ENCODE measurements around the gene MASP1.

MASP1 gene

GRCh38 chr3:187318819-187319616 is 27.5 kb upstream of the MASP1 start:
- no peaks in the 10 kb centered on the region for H3K9me3 ChIP-seq (ENCODE audit: low read length)
- no peaks in the 10 kb centered on the region for H3K36me3 ChIP-seq (ENCODE audit: insufficient read depth, low read length)
- H3K27me3 ChIP-seq (ENCODE audit: control insufficient read depth in 1 of 2, insufficient read depth in 2 of 2, low read length in 2 of 2), result no peaks in the 10 kb centered on the region
- H3K9ac ChIP-seq (ENCODE audit: low read length), result peak overlapping the region; percentile 19
- H3K27ac ChIP-seq (ENCODE audit: low read depth, low read length), result no peak overlapping the region
- H3K4me3 ChIP-seq (ENCODE audit: low read depth in 1 of 2, low read length in 2 of 2), result peak overlapping the region in 1 of 2 donors; percentile 65
- peaks cover 14% of the 10 kb centered on the region for H3K4me1 ChIP-seq (ENCODE audit: insufficient read depth, low read length)

- peaks cover 20% of the 10 kb centered on the region for H3K4me1 ChIP-seq (ENCODE audit: insufficient read depth, low read length)
- no peaks in the 10 kb centered on the region for H3K9me3 ChIP-seq (ENCODE audit: low read length)
- no peak overlapping the region for H3K9ac ChIP-seq (ENCODE audit: low read length)
- H3K4me3 ChIP-seq (ENCODE audit: low read depth in 1 of 2, low read length in 2 of 2), result no peak overlapping the region
- no peak overlapping the region for H3K27ac ChIP-seq (ENCODE audit: low read depth, low read length)
- H3K27me3 ChIP-seq (ENCODE audit: control insufficient read depth in 1 of 2, insufficient read depth in 2 of 2, low read length in 2 of 2), result no peaks in the 10 kb centered on the region
- no peaks in the 10 kb centered on the region for H3K36me3 ChIP-seq (ENCODE audit: insufficient read depth, low read length)
These were observed 24.3 kb upstream of the MASP1 start for GRCh38 chr3:187315872-187316271.

DNA sequence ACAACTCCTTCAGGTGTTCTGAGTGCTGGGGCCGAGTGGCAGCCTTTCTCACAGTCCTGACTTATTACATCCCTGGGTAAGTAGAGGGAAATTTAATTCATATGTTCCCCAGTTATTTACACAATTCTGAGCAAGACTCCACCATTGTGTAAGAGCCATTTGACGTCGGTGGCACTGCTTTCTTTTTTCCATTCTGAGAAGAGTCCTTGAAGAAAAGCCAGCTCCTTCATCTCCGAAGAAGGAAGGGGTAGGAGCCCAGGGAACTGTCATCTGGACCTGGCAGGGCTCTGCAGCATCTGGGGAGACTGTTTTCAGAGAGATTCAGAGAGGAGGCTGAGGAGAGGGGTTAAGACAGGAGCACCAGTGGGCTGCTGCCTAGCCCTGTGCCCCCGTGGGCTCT is 22.6 kb upstream of the MASP1 start:
- H3K4me1 ChIP-seq (ENCODE audit: insufficient read depth, low read length), result peaks cover 13% of the 10 kb centered on the region
- H3K9me3 ChIP-seq (ENCODE audit: low read length), result no peaks in the 10 kb centered on the region
- no peak overlapping the region for H3K4me3 ChIP-seq (ENCODE audit: low read depth in 1 of 2, low read length in 2 of 2)
- H3K36me3 ChIP-seq (ENCODE audit: insufficient read depth, low read length), result no peaks in the 10 kb centered on the region
- no peak overlapping the region for H3K27ac ChIP-seq (ENCODE audit: low read depth, low read length)
- no peak overlapping the region for H3K9ac ChIP-seq (ENCODE audit: low read length)
- no peaks in the 10 kb centered on the region for H3K27me3 ChIP-seq (ENCODE audit: control insufficient read depth in 1 of 2, insufficient read depth in 2 of 2, low read length in 2 of 2)

GRCh38 chr3:187310954-187311470 is 19.5 kb upstream of the MASP1 start:
- Histone ChIP-seq H3K9ac (ENCODE audit: low read length) (no peak overlapping the region), H3K36me3 (ENCODE audit: insufficient read depth, low read length) (no peaks in the 10 kb centered on the region), H3K9me3 (ENCODE audit: low read length) (no peaks in the 10 kb centered on the region), H3K27me3 (ENCODE audit: control insufficient read depth in 1 of 2, insufficient read depth in 2 of 2, low read length in 2 of 2) (no peaks in the 10 kb centered on the region), H3K4me1 (ENCODE audit: insufficient read depth, low read length) (peaks cover 6% of the 10 kb centered on the region), H3K27ac (ENCODE audit: low read depth, low read length) (no peak overlapping the region), H3K4me3 (ENCODE audit: low read depth in 1 of 2, low read length in 2 of 2) (no peak overlapping the region)

- Histone ChIP-seq H3K27me3 (ENCODE audit: control insufficient read depth in 1 of 2, insufficient read depth in 2 of 2, low read length in 2 of 2) (no peaks in the 10 kb centered on the region), H3K9ac (ENCODE audit: low read length) (no peak overlapping the region), H3K36me3 (ENCODE audit: insufficient read depth, low read length) (no peaks in the 10 kb centered on the region), H3K4me3 (ENCODE audit: low read depth in 1 of 2, low read length in 2 of 2) (no peak overlapping the region), H3K4me1 (ENCODE audit: insufficient read depth, low read length) (peaks cover 6% of the 10 kb centered on the region), H3K27ac (ENCODE audit: low read depth, low read length) (no peak overlapping the region), H3K9me3 (ENCODE audit: low read length) (no peaks in the 10 kb centered on the region)
These were observed 18.7 kb upstream of the MASP1 start for GRCh38 chr3:187310226-187310625.

DNA sequence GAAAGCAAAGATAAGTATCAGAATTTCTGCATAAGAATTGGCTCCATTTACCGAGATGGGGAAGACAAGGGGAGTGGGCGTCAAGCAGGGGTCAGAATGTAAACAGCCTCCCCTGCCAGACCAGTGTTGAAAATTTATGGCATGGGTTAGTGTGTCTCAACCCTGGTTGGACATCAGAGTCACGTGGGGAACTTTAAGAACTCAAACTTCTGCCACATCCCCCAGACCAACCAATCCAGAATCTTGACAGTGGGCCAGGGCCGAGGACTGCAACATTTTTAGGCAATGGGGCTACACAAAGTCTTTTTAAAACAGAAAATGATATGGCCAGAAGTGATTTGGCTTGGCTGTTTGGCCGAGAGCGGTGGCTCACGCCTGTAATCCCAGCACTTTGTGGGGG is 14.3 kb upstream of the MASP1 start:
- Histone ChIP-seq H3K9ac (ENCODE audit: low read length) (no peak overlapping the region), H3K9me3 (ENCODE audit: low read length) (no peaks in the 10 kb centered on the region), H3K4me1 (ENCODE audit: insufficient read depth, low read length) (peaks cover under 1% of the 10 kb centered on the region), H3K4me3 (ENCODE audit: low read depth in 1 of 2, low read length in 2 of 2) (no peak overlapping the region), H3K36me3 (ENCODE audit: insufficient read depth, low read length) (no peaks in the 10 kb centered on the region), H3K27ac (ENCODE audit: low read depth, low read length) (no peak overlapping the region), H3K27me3 (ENCODE audit: control insufficient read depth in 1 of 2, insufficient read depth in 2 of 2, low read length in 2 of 2) (no peaks in the 10 kb centered on the region)

DNA sequence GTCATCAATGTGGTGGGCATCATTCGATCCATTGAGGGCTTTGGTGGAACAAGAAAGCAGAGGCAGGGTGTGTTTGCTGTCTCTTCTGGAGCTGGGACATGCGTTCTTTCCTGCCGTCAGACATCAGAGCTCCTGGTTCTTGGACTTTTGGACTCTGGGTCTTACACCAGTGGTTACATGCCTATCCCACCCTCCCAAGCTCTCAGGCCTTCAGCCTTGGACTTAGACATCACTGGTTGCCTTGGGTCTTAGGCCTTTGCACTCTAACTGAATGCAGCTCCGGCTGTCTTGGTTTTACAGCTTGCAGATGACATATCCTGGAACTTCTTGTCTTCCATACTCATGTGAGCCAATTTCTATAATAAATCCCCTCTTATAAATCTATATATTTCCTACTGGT is 8.1 kb upstream of the MASP1 start:
- Histone ChIP-seq H3K4me3 (ENCODE audit: low read depth in 1 of 2, low read length in 2 of 2) (no peak overlapping the region), H3K27ac (ENCODE audit: low read depth, low read length) (no peak overlapping the region), H3K36me3 (ENCODE audit: insufficient read depth, low read length) (no peaks in the 10 kb centered on the region), H3K9ac (ENCODE audit: low read length) (no peak overlapping the region), H3K27me3 (ENCODE audit: control insufficient read depth in 1 of 2, insufficient read depth in 2 of 2, low read length in 2 of 2) (no peaks in the 10 kb centered on the region), H3K9me3 (ENCODE audit: low read length) (no peaks in the 10 kb centered on the region), H3K4me1 (ENCODE audit: insufficient read depth, low read length) (no peaks in the 10 kb centered on the region)

DNA sequence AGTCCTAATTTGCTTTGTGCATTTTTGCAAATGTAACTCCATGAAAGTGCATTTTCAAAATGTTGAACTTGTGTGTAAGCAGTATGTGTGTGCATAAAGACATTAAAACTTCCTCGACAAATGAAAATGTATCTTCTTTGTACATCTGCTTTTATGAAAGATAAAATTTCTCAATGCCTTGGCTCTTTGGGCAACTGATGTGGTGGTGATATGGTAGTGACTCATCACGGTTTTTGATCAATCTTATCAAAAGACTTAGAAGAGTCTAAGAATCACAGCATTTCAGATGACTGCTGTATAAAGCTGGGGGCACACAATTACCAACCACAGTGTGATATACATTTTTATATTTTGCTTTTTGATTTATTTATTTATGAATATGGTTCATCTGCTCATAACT is 5.4 kb upstream of the MASP1 start:
- no peak overlapping the region for H3K4me3 ChIP-seq (ENCODE audit: low read depth in 1 of 2, low read length in 2 of 2)

DNA sequence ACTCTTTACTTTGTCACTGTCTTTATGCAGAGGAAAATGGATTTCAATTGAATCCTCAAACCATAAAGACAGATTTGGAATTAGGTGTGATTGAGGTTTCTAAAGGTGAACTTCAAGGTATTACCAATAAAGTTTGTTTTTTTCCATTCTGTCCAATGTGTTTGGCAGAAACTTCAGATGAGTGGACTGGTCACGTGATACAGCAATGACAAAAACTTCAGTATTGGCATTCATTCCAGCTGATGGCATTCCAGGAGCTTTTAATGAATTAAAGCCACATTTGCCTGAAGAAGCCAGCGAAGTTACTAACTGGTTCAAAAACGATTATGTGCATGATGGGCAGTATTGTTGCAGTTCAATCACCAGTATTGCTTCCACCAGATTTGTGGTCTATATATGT is 4.5 kb upstream of the MASP1 start:
- no peaks in the 10 kb centered on the region for H3K27me3 ChIP-seq (ENCODE audit: control insufficient read depth in 1 of 2, insufficient read depth in 2 of 2, low read length in 2 of 2)
- H3K27ac ChIP-seq (ENCODE audit: low read depth, low read length), result no peak overlapping the region
- H3K4me3 ChIP-seq (ENCODE audit: low read depth in 1 of 2, low read length in 2 of 2), result no peak overlapping the region
- no peaks in the 10 kb centered on the region for H3K36me3 ChIP-seq (ENCODE audit: insufficient read depth, low read length)
- peaks cover 24% of the 10 kb centered on the region for H3K4me1 ChIP-seq (ENCODE audit: insufficient read depth, low read length)
- no peaks in the 10 kb centered on the region for H3K9me3 ChIP-seq (ENCODE audit: low read length)
- no peak overlapping the region for H3K9ac ChIP-seq (ENCODE audit: low read length)

More for the DNA sequence above, 5.4 kb upstream of the MASP1 start:
- Histone ChIP-seq H3K36me3 (ENCODE audit: insufficient read depth, low read length) (no peaks in the 10 kb centered on the region), H3K9me3 (ENCODE audit: low read length) (no peaks in the 10 kb centered on the region), H3K9ac (ENCODE audit: low read length) (no peak overlapping the region), H3K27me3 (ENCODE audit: control insufficient read depth in 1 of 2, insufficient read depth in 2 of 2, low read length in 2 of 2) (no peaks in the 10 kb centered on the region), H3K4me1 (ENCODE audit: insufficient read depth, low read length) (peaks cover 22% of the 10 kb centered on the region), H3K27ac (ENCODE audit: low read depth, low read length) (no peak overlapping the region)

DNA sequence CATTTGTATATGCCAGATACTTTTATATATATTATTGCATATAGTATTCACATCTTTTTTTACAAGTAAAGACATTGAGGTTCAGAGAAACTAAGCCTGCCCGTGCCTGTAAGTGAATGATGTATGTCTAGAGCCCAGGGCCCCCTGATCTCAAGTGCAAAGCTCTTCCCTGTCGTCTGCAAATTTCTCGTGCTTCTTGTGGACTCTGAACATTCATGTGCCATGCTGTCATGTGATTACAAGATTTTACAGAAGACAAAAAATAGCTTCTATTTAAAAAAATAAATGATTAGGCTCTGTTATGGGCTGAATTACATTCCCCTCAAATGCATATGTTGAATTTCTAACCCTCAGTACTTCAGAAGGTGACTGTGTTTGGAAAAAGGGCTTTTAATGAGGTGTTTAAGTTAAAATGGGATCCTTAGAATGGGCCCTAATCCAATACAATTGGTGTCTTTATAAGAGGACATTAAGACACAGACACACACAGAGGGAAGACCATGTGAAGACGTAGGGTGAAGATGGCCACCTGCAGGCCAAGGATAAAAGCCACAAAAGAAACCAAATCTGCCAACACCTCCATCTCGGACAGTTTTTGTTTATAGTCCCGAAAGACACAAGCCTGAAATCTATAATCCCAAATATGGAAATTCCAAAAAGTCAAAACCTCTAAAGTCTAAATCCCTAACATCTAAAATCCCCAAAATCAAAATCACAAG is 3.9 kb upstream of the MASP1 start:
- Histone ChIP-seq H3K9me3 (ENCODE audit: low read length) (no peaks in the 10 kb centered on the region), H3K27ac (ENCODE audit: low read depth, low read length) (no peak overlapping the region), H3K4me1 (ENCODE audit: insufficient read depth, low read length) (peaks cover 24% of the 10 kb centered on the region), H3K9ac (ENCODE audit: low read length) (no peak overlapping the region), H3K4me3 (ENCODE audit: low read depth in 1 of 2, low read length in 2 of 2) (no peak overlapping the region), H3K36me3 (ENCODE audit: insufficient read depth, low read length) (no peaks in the 10 kb centered on the region), H3K27me3 (ENCODE audit: control insufficient read depth in 1 of 2, insufficient read depth in 2 of 2, low read length in 2 of 2) (no peaks in the 10 kb centered on the region)

GRCh38 chr3:187293516-187294430 is 2.2 kb upstream of the MASP1 start:
- Histone ChIP-seq H3K4me3 (ENCODE audit: low read depth in 1 of 2, low read length in 2 of 2) (peak overlapping the region in 1 of 2 donors; percentile 71), H3K36me3 (ENCODE audit: insufficient read depth, low read length) (no peaks in the 10 kb centered on the region), H3K9ac (ENCODE audit: low read length) (peak overlapping the region; percentile 23), H3K27me3 (ENCODE audit: control insufficient read depth in 1 of 2, insufficient read depth in 2 of 2, low read length in 2 of 2) (no peaks in the 10 kb centered on the region), H3K4me1 (ENCODE audit: insufficient read depth, low read length) (peaks cover 34% of the 10 kb centered on the region), H3K9me3 (ENCODE audit: low read length) (no peaks in the 10 kb centered on the region), H3K27ac (ENCODE audit: low read depth, low read length) (peak overlapping the region; percentile 71)

Data from muscle layer of colon (tissue), 2 donors.